Measurements from ENCODE around the gene FBXO42. TPM values are rescaled to one million over a fixed set of nuclear protein-coding genes. Genes with fewer than 3 reads are reported as not detected.

Gene FBXO42
- total and polyA plus RNA-seq, 2 of the 13 experiments (the other 11 are each of a cell fraction or from before 2014, with no cell fraction given): 7.6 to 17.5 TPM

DNA sequence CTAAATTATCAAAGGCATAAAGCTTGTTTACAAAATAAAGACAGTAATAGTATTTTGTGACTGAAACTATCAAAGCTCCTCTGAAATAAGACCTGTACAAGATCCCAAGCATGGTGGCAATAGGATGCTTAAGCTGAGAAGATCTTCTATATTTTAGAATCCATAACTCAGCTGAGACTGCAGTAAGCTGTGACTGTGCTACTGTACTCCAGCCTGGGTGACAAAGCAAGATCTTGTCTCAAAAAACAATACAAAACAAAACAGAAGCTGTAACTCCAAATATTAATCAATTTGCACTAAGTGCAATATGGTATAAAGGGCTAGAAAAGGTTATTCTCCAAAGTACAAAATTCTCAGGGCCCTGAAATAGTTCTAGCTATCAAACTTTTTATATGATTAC lies 59.5 kb downstream of the FBXO42 start:
- no peak overlapping the region for H3K4me3 ChIP-seq (replicated peaks in 1 of 3; ENCODE audit: insufficient read depth in 1 of 3, low read depth in 2 of 3, low read length in 3 of 3)
- H3K79me2 ChIP-seq (ENCODE audit: insufficient read depth, low read length): no peaks in the 10 kb centered on the region
- H3K27ac ChIP-seq (ENCODE audit: extremely low read length, insufficient read depth, low read length): no peak overlapping the region
- ChIA-PET CTCF (ENCODE audit: low intra/inter-chr PET ratio, low total read pairs) (no interaction called here), POLR2A (no interaction called here)
- in situ Hi-C loops (cut with HindIII; ENCODE audit: extremely low pct_ligation_motif_present, low pct_unique_long_range_greater_than_20kb): no loop called here
- FAIRE-seq (no peak), DNase-seq (ENCODE audit: low spot score) (no peak), ATAC-seq (no peak)
- no peaks in the 10 kb centered on the region for H3K9me3 ChIP-seq (ENCODE audit: low read length)
- peaks cover 10 to 46% of the 10 kb centered on the region in 2 experiments; a peak in 4 of 5 replicates for H3K36me3 ChIP-seq (replicated peaks in 1 of 2; ENCODE audit: control insufficient read depth in 1 of 2, insufficient read depth in 2 of 2, low read length in 2 of 2)
- H2AFZ ChIP-seq (ENCODE audit: low read length): no peak overlapping the region
- TF ChIP-seq, protein P1, sequence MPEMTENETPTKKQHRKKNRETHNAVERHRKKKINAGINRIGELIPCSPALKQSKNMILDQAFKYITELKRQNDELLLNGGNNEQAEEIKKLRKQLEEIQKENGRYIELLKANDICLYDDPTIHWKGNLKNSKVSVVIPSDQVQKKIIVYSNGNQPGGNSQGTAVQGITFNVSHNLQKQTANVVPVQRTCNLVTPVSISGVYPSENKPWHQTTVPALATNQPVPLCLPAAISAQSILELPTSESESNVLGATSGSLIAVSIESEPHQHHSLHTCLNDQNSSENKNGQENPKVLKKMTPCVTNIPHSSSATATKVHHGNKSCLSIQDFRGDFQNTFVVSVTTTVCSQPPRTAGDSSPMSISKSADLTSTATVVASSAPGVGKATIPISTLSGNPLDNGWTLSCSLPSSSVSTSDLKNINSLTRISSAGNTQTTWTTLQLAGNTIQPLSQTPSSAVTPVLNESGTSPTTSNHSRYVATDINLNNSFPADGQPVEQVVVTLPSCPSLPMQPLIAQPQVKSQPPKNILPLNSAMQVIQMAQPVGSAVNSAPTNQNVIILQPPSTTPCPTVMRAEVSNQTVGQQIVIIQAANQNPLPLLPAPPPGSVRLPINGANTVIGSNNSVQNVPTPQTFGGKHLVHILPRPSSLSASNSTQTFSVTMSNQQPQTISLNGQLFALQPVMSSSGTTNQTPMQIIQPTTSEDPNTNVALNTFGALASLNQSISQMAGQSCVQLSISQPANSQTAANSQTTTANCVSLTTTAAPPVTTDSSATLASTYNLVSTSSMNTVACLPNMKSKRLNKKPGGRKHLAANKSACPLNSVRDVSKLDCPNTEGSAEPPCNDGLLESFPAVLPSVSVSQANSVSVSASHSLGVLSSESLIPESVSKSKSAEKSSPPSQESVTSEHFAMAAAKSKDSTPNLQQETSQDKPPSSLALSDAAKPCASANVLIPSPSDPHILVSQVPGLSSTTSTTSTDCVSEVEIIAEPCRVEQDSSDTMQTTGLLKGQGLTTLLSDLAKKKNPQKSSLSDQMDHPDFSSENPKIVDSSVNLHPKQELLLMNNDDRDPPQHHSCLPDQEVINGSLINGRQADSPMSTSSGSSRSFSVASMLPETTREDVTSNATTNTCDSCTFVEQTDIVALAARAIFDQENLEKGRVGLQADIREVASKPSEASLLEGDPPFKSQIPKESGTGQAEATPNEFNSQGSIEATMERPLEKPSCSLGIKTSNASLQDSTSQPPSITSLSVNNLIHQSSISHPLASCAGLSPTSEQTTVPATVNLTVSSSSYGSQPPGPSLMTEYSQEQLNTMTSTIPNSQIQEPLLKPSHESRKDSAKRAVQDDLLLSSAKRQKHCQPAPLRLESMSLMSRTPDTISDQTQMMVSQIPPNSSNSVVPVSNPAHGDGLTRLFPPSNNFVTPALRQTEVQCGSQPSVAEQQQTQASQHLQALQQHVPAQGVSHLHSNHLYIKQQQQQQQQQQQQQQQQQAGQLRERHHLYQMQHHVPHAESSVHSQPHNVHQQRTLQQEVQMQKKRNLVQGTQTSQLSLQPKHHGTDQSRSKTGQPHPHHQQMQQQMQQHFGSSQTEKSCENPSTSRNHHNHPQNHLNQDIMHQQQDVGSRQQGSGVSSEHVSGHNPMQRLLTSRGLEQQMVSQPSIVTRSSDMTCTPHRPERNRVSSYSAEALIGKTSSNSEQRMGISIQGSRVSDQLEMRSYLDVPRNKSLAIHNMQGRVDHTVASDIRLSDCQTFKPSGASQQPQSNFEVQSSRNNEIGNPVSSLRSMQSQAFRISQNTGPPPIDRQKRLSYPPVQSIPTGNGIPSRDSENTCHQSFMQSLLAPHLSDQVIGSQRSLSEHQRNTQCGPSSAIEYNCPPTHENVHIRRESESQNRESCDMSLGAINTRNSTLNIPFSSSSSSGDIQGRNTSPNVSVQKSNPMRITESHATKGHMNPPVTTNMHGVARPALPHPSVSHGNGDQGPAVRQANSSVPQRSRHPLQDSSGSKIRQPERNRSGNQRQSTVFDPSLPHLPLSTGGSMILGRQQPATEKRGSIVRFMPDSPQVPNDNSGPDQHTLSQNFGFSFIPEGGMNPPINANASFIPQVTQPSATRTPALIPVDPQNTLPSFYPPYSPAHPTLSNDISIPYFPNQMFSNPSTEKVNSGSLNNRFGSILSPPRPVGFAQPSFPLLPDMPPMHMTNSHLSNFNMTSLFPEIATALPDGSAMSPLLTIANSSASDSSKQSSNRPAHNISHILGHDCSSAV (CRISPR knock-in tag; IDR thresholded peaks at IDR 0.05; ENCODE audit: borderline replicate concordance): no peak
- TF ChIP-seq ZNF75D (CRISPR knock-in tag; IDR thresholded peaks at IDR 0.05; ENCODE audit: borderline replicate concordance): no peak
- TF ChIP-seq SMARCE1 (IDR thresholded peaks at IDR 0.05; ENCODE audit: borderline replicate concordance): no peak
- no peaks in the 10 kb centered on the region for H3K27me3 ChIP-seq (ENCODE audit: control insufficient read depth in 1 of 2, insufficient read depth in 2 of 2, low read length in 2 of 2)
- no peak overlapping the region for H3K9ac ChIP-seq (ENCODE audit: insufficient read depth, low read depth, low read length)
- intact Hi-C loops (cut with micrococcal nuclease; ENCODE audit: unreplicated experiment): no loop called here
- BruUV-seq (replicated peaks): TSS peak; percentile 22
- no peaks in the 10 kb centered on the region for H4K20me1 ChIP-seq (ENCODE audit: insufficient read depth, low read length)
- no peak overlapping the region for H3K4me2 ChIP-seq (ENCODE audit: low read depth, low read length)
- H3K4me1 ChIP-seq (ENCODE audit: insufficient read depth, low read length): no peaks in the 10 kb centered on the region
